Tibial artery (tissue), 4 donors: ENCODE results near the gene CRTC1.

Experiments
- DNase-seq, 2 donors: peaks; one replicate each; pipeline ENCODE4 v3.0.0-alpha.2; 2019
- H3K27ac ChIP-seq, 2 donors: fragments of 200-600 bp; sonication (generic) in 1 of 2; 1 replicate in 1 of 2; 2 replicates in 1 of 2; pipeline ENCODE4 v1.5.1; 2018 to 2019; ENCODE audit warnings: mild to moderate bottlenecking in 1 of 2
- H3K27me3 ChIP-seq, 2 donors: fragments of 200-600 bp; sonication (generic) in 1 of 2; one replicate each; pipeline versions ENCODE4 v1.5.1 to v1.6.0; 2016 to 2019
- H3K36me3 ChIP-seq, 3 donors: fragments of 200-600 bp; sonication (generic) in 2 of 3; one replicate each; pipeline ENCODE4 v1.5.1; 2016 to 2019; ENCODE audit warnings: mild to moderate bottlenecking in 2 of 3
- H3K4me1 ChIP-seq, 4 donors: fragments of 200-600 bp; sonication (generic) in 2 of 4; 1 replicate in 3 of 4; 2 replicates in 1 of 4; pipeline ENCODE4 v1.5.1; 2016 to 2019
- H3K4me3 ChIP-seq, 2 donors: fragments of 200-600 bp; sonication (generic) in 1 of 2; 1 replicate in 1 of 2; 2 replicates in 1 of 2; pipeline ENCODE4 v1.5.1; 2018 to 2019; ENCODE audit warnings: mild to moderate bottlenecking in 2 of 2
- H3K9me3 ChIP-seq, 3 donors: fragments of 200-600 bp; sonication (generic) in 1 of 3; one replicate each; pipeline ENCODE4 v1.5.1; 2016 to 2019
- intact Hi-C: fragments of 100-400 bp; cut with DNase I; formaldehyde crosslinking; loops from one replicate; pipeline ENCODE4 v1.15.0; 2023; ENCODE audit warnings: low total_unique reads
- TF ChIP-seq, protein P1 (sequence below), 2 experiments: fragments of 200-600 bp in 1 of 2; fragments of 450-650 bp in 1 of 2; IDR thresholded peaks; one replicate each; pipeline ENCODE4 v1.5.1; 2017 to 2019; ENCODE audit warnings: antibody characterized with exemption in 2 of 2, mild to moderate bottlenecking in 1 of 2, moderate library complexity in 1 of 2

Gene CRTC1

DNA sequence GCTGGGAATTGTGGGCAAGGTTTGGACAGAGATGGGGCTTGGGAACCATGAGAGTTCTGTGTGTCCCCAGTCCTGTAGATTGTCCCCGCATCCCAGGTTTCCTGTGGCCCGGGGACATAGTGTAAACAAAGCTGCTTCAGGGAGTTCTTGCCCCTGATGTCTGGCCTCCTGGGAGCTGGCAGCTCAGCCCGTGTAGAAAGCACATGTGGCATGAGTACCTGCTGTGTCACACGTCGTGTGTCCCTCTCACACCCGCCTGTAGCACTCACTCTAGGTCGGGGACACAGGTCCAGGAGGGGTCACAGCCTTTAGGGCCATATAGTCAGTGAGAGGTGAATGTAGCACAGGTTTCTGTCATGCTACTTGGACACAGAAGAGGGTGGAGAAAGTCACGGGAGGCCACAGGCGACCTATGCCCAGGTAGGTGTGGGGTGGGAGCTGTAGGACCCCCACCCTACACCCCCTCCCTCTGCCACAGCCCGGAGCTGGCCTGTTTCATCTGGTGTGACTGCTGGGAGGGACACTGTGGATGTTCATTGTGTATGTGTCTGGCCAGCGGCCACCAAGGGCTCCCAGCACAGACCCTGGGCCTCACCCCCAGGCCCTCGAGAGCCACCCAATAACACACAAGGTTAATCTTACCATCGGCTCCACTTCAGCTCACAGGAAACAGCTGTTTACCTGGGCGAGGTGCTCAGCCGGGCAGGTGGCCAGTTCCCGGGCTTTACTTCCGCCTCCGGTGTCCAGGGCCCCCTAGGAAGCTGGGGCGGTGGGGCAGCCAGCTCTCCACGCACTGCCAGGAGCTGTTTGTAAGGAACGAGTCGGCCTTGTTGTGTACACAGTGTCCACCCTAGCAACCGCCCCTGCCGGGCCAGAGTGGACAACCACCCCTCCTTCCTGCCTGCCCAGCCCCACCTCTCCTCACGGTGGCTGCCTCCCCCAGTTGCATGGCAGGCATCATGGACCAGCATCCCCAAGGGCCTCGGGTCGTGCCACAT is 57.9 kb downstream of the CRTC1 start:
- no peak for DNase-seq
- Histone ChIP-seq H3K27ac (no peak overlapping the region), H3K4me1 (peaks cover 0 to 18% (median 0%) of the 10 kb centered on the region in 4 donors)

DNA sequence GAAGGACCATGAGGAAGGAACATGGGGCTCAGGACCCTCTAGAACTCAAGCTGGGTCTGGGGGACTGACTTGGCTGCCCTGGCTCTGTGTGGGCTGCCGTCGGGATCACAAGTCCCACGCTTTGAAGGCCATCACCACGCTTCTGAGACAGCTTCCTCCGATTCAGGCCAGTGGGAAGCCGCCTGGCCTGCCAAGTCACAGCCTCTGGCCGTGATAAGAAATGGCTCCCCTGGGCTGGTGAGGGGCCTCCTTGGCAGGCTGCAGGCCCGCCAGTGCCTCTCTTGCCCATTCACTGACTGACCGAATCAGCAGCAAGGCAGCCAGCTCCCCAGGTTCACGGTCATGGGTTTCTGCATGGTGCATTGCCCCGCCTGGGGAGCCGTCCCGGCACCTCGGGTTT is 58.8 kb downstream of the CRTC1 start:
- Histone ChIP-seq H3K36me3 (peaks cover 0 to 14% (median 0%) of the 10 kb centered on the region in 3 donors), H3K27me3 (no peaks in the 10 kb centered on the region), H3K4me3 (no peak overlapping the region), H3K27ac (no peak overlapping the region), H3K9me3 (no peaks in the 10 kb centered on the region), H3K4me1 (peaks cover 0 to 18% (median 0%) of the 10 kb centered on the region in 4 donors)
- intact Hi-C loops, result no loop called here
- DNase-seq, result no peak
- TF ChIP-seq, protein P1, sequence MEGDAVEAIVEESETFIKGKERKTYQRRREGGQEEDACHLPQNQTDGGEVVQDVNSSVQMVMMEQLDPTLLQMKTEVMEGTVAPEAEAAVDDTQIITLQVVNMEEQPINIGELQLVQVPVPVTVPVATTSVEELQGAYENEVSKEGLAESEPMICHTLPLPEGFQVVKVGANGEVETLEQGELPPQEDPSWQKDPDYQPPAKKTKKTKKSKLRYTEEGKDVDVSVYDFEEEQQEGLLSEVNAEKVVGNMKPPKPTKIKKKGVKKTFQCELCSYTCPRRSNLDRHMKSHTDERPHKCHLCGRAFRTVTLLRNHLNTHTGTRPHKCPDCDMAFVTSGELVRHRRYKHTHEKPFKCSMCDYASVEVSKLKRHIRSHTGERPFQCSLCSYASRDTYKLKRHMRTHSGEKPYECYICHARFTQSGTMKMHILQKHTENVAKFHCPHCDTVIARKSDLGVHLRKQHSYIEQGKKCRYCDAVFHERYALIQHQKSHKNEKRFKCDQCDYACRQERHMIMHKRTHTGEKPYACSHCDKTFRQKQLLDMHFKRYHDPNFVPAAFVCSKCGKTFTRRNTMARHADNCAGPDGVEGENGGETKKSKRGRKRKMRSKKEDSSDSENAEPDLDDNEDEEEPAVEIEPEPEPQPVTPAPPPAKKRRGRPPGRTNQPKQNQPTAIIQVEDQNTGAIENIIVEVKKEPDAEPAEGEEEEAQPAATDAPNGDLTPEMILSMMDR (IDR thresholded peaks at IDR 0.05), result no peak

More for the DNA sequence above, 57.9 kb downstream of the CRTC1 start:
- Histone ChIP-seq H3K9me3 (no peaks in the 10 kb centered on the region), H3K27me3 (no peaks in the 10 kb centered on the region), H3K36me3 (peaks cover 0 to 14% (median 0%) of the 10 kb centered on the region in 3 donors), H3K4me3 (no peak overlapping the region)
- intact Hi-C loops, result no loop called here
- TF ChIP-seq, protein P1 (IDR thresholded peaks at IDR 0.05), result no peak

DNA sequence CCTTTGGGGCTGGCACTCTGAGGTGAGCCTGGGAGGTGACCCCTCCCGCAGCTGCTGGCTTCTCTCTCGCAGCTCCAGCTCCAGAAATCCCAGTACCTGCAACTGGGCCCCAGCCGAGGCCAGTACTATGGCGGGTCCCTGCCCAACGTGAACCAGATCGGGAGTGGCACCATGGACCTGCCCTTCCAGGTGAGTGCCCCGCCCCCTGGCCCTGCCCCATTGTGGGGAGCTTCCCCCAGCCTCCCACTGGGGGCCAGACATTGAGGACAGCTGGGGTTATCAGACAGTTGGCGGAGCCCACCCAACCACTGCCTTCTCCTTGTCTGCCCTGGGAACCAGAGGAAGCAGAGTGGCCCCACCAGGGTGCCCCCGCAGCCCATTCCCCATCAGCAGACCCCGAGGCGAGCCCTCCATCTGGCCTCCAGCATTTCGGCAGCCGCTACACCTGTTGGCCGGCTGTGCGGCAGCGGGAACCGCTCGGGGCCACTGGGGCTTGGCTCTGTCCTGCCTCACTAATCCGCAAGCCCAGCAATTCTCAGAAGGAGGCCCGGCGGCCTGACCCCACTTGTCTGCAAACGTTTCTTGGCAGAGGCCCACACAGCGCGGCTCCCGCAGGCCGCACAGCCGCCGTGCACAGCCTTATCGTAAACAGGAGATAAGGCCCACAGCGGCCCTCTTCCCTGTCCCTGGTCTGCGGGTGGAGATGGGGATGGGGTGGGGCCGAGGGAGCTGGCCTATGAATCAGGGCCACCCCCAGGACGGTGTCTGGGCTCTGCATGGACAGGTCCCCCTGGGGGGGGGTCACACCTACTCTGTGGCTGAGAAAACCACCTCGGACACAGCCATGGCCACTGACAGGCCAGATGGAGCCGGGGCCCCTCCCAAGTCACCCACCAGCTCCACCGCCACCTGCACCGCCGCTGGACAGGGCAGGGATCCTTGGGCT is 59.6 kb downstream of the CRTC1 start:
- Histone ChIP-seq H3K27me3 (no peaks in the 10 kb centered on the region), H3K27ac (no peak overlapping the region), H3K9me3 (no peaks in the 10 kb centered on the region), H3K4me3 (no peak overlapping the region), H3K36me3 (peaks cover 0 to 14% (median 0%) of the 10 kb centered on the region in 3 donors), H3K4me1 (peaks cover 0 to 18% (median 0%) of the 10 kb centered on the region in 4 donors)
- intact Hi-C loops, result no loop called here
- TF ChIP-seq, protein P1 (IDR thresholded peaks at IDR 0.05), result no peak
- no peak for DNase-seq

DNA sequence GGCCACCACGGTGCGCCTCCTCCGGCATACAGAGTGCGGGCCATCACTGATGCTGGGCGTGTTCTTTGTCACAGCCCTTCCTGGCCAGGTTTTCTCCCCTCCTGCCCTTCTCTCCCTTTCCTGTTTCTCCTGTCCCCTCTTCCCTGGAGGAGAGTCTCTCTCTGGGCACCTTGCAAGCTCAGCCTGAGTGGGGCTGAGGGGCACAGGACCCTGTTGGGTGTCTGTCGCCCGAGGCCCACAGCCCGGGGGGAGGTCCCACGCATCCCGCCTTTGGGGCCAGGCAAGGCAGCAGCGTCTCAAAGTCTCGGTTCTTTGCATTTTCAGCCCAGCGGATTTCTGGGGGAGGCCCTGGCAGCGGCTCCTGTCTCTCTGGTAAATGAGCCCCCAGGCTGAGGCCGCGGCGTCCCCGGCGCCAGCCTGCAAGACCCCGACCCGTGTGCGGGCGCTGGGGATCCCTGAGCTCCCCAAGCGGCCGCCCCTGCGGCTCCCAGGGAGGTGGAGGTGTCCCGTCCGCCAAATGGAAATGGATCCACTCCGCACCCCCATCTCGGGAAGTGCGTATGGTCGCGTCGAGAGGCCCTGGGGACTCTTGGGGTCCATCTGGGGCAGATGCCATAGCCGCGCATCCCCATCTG is 60.4 kb downstream of the CRTC1 start:
- no peak overlapping the region for H3K27ac ChIP-seq
- no peaks in the 10 kb centered on the region for H3K9me3 ChIP-seq
- no peak overlapping the region for H3K4me3 ChIP-seq
- intact Hi-C loops, result no loop called here
- peaks cover 0 to 18% (median 0%) of the 10 kb centered on the region in 4 donors for H3K4me1 ChIP-seq
- H3K36me3 ChIP-seq, result peaks cover 0 to 14% (median 0%) of the 10 kb centered on the region in 3 donors
- TF ChIP-seq, protein P1 (IDR thresholded peaks at IDR 0.05), result no peak
- no peak for DNase-seq
- H3K27me3 ChIP-seq, result no peaks in the 10 kb centered on the region
